Dendritic cell treated with granulocyte-macrophage colony-stimulating factor and Interleukin-4, amounts not matched to agents 40 ng/mL and 50 ng/mL, for 4 days (primary cell): ENCODE data around the gene ZDHHC3.

ENCODE experiments used
- H3K27ac Mint-ChIP-seq: one replicate; pipeline ENCODE4 v1.8.0; 2022; ENCODE audit warnings: mild to moderate bottlenecking, mixed read lengths
- H3K27me3 Mint-ChIP-seq: one replicate; pipeline ENCODE4 v1.8.0; 2022; ENCODE audit warnings: mild to moderate bottlenecking, mixed read lengths
- H3K36me3 Mint-ChIP-seq: one replicate; pipeline ENCODE4 v1.8.0; 2022; ENCODE audit warnings: low read depth, mixed read lengths
- H3K4me1 Mint-ChIP-seq: one replicate; pipeline ENCODE4 v1.8.0; 2022; ENCODE audit warnings: low read depth, mixed read lengths
- H3K4me3 Mint-ChIP-seq: one replicate; pipeline ENCODE4 v1.8.0; 2022; ENCODE audit warnings: mild to moderate bottlenecking, moderate library complexity, mixed read lengths
- H3K9me3 Mint-ChIP-seq: one replicate; pipeline ENCODE4 v1.8.0; 2022; ENCODE audit warnings: mixed read lengths
- intact Hi-C: fragments of 100-400 bp; cut with micrococcal nuclease; formaldehyde crosslinking; loops from one replicate; pipeline ENCODE4 v1.15.0; 2022

Gene ZDHHC3

DNA sequence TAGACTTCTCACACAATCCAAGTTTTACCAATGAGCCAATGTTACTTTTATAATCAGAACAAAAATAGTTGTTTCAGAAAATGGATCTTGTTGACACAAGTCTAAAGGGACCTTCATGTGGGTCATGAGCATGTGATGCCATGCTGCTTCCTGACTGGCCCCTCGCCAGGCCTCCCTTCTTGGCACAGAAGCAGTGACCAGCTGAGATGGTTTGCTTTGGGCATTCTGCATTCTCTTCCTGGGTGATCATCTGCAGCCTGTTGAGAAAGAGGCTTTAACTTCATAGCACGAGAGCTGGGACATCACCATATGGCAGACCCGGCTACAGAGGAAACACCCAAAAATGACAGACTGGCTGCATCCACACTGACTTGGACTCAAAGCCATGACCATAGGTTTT is 55.9 kb downstream of the ZDHHC3 start:
- H3K4me3 Mint-ChIP-seq = no peak overlapping the region
- peaks cover 86% of the 10 kb centered on the region for H3K36me3 Mint-ChIP-seq
- H3K9me3 Mint-ChIP-seq = no peaks in the 10 kb centered on the region
- no peak overlapping the region for H3K27ac Mint-ChIP-seq
- H3K4me1 Mint-ChIP-seq = peaks cover 5% of the 10 kb centered on the region
- intact Hi-C loops = no loop called here
- H3K27me3 Mint-ChIP-seq = no peaks in the 10 kb centered on the region

DNA sequence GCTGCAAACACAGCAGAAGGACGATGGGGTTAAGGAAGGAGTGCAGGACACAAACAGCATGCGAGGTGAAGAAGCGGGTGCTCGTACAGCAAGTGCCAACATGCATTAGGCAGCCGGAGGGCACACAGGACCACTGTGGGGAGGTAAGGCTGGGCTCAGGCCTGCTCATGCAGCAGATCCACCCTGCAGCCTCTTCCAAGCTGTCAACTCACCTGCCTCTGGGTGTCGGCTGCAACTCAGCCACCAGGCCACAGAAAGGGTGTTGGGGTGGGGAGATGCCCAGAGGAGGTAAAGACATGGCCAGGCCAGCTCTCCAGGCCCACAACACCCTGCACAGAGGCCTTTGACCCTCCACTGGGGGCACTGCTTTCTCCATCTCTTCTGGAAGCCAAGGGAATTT is 57.4 kb downstream of the ZDHHC3 start:
- Mint-ChIP-seq H3K36me3 (peaks cover 74% of the 10 kb centered on the region), H3K27ac (no peak overlapping the region), H3K9me3 (no peaks in the 10 kb centered on the region), H3K27me3 (no peaks in the 10 kb centered on the region), H3K4me1 (peaks cover 11% of the 10 kb centered on the region), H3K4me3 (no peak overlapping the region)
- intact Hi-C loops = no loop called here

DNA sequence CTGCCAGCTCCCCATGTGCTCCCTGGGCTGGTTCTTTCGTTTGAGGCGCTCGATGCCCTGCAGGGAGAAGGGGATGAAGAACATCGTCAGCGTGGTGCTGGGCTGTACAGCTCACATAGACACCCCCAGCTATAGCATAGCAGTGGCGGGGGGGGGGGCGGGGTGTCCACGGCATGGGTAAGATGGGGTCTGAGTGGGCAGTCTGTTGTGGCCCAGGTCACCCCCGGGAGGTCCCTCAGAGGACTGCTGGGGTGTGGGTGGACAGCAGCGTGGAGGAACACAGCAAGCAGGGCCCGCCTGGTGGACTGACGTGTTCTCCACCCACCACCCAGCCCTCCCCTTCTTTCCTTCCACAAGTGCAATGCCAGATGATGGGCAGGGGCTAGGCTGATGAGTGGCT is 57.9 kb downstream of the ZDHHC3 start:
- no peaks in the 10 kb centered on the region for H3K9me3 Mint-ChIP-seq
- intact Hi-C loops = no loop called here
- H3K27ac Mint-ChIP-seq = no peak overlapping the region
- no peak overlapping the region for H3K4me3 Mint-ChIP-seq
- H3K36me3 Mint-ChIP-seq = peaks cover 71% of the 10 kb centered on the region
- no peaks in the 10 kb centered on the region for H3K27me3 Mint-ChIP-seq
- H3K4me1 Mint-ChIP-seq = peaks cover 11% of the 10 kb centered on the region

DNA sequence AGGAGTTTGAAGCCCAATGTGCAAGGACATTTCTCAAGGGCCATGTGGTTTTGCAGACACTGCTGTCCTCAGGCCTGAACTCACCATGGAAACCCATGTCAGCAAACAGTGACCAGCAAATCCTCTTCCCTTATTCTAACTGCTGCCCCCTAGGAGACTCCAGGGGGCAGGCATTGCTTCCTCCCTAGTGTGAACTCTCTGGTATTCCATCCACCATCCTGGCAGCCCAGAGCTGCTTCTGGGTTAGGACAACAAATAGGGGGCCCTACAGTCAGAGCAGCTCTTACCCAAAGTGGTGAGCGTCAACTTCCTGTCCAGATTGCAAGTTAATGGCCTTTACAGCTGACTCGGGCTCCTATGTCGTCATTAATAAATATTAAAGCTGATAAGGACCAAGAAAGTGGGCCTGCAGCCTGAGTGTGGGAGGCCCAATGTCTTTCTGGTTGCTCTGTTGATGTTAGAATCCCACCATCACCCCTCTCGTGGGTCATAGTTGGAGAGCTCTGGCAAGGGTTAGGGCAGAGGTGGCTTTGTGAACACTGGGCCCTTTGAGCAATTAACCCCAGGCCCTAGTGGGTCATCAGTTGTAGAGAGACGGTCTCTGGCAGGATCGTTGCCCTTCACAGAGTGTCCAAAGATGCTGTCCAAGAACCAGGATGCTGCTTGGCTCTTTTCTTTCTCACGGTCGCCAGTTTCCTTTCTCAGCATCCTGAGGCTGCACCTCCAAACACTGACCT is 60.1 kb downstream of the ZDHHC3 start:
- Mint-ChIP-seq H3K4me1 (peaks cover 11% of the 10 kb centered on the region), H3K27ac (no peak overlapping the region), H3K9me3 (no peaks in the 10 kb centered on the region), H3K27me3 (peaks cover 5% of the 10 kb centered on the region), H3K4me3 (no peak overlapping the region), H3K36me3 (peaks cover 50% of the 10 kb centered on the region)
- intact Hi-C loops = no loop called here

DNA sequence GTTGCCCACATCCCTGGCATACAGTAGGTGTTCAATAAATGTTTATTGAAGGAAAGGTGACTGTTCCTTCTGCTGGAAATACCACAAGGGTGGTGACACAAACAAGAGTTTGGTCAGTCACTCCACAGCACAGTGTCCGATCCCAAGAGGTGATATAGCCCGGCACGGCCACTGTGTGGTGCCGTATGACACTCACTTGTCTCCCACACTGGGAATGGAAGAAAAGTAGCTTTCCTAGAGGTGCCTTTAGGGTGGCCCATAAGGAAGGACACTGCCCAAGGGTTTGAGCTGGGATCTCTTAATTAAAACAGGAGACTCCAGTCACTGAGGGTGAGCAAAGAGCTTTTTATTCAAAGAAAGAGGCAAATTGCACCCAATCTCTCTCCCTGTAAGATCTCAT is 61.0 kb downstream of the ZDHHC3 start:
- intact Hi-C loops = loop anchor here (1.0 kb wide), 1 partner anchor 383 kb away; no protein-coding TSS in a partner anchor
- no peak overlapping the region for H3K27ac Mint-ChIP-seq
- no peak overlapping the region for H3K4me3 Mint-ChIP-seq
- H3K9me3 Mint-ChIP-seq = no peaks in the 10 kb centered on the region
- H3K36me3 Mint-ChIP-seq = peaks cover 41% of the 10 kb centered on the region
- peaks cover 11% of the 10 kb centered on the region for H3K27me3 Mint-ChIP-seq
- H3K4me1 Mint-ChIP-seq = peaks cover 11% of the 10 kb centered on the region

DNA sequence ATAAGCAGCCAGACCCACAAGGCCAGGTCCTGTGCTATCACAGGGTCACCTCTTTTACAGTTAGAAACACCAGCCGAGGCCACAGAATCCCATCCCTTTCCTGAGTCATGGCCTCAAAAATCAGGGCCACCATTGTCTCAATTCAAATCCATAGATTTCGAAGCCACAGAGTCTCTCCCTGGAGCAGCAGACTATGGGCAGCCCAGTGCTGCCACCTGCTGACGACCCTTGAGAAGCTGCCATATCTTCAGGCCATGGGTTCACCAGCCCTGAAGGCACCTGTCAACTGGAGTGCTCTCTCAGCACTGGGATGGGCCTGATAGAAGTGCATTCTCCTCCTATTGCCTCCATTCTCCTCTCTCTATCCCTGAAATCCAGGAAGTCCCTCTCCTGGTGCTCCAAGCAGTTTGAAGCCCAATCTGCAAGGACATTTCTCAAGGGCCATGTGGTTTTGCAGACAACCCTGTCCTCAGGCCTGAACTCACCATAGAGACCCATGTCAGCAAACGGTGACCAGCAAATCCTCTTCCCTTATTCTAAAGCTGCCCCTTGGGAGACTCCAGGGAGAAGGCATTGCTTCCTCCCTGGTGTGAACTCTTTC is 62.0 kb downstream of the ZDHHC3 start:
- Mint-ChIP-seq H3K4me3 (no peak overlapping the region), H3K4me1 (peaks cover 11% of the 10 kb centered on the region), H3K27me3 (peaks cover 19% of the 10 kb centered on the region), H3K27ac (no peak overlapping the region), H3K36me3 (peaks cover 31% of the 10 kb centered on the region), H3K9me3 (no peaks in the 10 kb centered on the region)
- intact Hi-C loops = loop anchor here (1.0 kb wide), 1 partner anchor 382 kb away; no protein-coding TSS in a partner anchor

DNA sequence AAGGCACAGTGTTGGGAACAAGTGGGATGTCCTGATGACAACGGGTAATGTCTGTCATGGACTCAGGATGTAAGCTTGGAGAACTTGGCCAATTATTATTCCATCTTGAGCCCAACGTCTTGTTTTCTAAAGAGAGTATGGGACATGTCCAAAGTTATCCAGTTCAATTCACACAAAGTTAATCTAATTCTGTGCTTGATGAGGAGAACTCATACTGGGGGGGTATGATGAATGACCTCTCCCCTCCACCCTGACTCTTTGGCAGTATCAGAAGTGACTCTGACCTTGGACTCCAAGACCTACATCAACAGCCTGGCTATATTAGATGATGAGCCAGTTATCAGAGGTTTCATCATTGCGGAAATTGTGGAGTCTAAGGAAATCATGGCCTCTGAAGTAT is 65.3 kb downstream of the ZDHHC3 start:
- peaks cover 8% of the 10 kb centered on the region for H3K4me1 Mint-ChIP-seq
- intact Hi-C loops = no loop called here
- no peaks in the 10 kb centered on the region for H3K36me3 Mint-ChIP-seq
- peaks cover 25% of the 10 kb centered on the region for H3K27me3 Mint-ChIP-seq
- H3K4me3 Mint-ChIP-seq = no peak overlapping the region
- H3K9me3 Mint-ChIP-seq = no peaks in the 10 kb centered on the region
- H3K27ac Mint-ChIP-seq = no peak overlapping the region

DNA sequence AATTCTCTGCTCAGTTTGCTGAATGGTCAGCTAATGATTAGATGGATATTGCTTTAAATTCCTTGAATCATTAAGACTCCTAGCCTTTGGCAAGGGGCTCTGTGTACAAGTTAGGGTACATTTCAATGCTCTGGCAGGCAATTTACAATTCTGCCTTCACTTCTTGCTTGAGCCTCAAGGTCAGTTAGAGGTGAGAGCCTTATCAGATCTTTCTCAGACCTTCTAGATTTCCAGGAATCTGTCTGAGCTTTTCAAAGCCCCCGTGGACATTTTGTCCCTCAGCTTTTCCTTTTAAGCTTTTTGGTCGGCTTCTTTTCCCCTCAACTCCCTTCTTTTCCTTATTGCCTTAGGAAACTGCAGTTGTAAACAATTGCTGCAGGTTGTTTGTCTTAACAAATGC is 66.9 kb downstream of the ZDHHC3 start:
- H3K4me1 Mint-ChIP-seq = peaks cover 3% of the 10 kb centered on the region
- H3K9me3 Mint-ChIP-seq = no peaks in the 10 kb centered on the region
- intact Hi-C loops = no loop called here
- no peak overlapping the region for H3K4me3 Mint-ChIP-seq
- H3K36me3 Mint-ChIP-seq = no peaks in the 10 kb centered on the region
- no peak overlapping the region for H3K27ac Mint-ChIP-seq
- H3K27me3 Mint-ChIP-seq = peaks cover 25% of the 10 kb centered on the region

DNA sequence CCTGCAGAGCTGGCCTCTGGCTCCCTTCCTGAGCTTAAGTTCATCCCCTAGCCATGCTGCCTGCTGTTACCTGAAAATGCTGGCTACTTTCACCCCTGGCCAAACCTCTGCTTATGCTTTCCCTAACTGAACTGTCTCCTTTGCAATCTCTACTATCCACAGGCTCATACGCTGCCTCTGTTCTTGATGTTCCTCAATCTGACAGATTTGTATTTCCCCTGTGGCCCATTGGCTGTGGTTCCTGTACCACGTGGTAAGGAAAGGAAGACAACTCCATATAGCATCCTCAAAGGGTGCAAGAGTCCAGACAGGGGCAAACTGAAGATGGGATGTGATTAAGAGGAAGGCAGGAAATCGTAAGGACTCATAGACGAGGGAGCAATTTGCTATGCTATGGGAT is 68.4 kb downstream of the ZDHHC3 start:
- H3K4me1 Mint-ChIP-seq = no peaks in the 10 kb centered on the region

DNA sequence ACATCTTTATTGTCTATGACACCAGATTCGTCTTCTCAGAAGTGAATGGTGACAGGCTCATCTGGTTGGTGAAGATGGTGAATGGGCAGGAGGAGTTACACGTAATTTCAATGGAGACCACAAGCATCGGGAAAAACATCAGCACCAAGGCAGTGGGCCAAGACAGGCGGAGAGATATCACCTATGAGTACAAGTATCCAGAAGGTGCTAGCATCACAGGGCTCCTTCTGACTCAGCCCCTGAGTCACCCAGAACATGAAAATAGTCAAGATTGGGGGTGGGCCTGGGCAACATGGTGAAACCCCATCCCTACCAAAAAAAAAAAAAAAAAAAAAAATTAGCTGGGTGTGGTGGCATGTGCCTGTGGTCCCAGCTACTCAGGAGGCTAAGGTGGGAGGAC is 69.0 kb downstream of the ZDHHC3 start:
- H3K27me3 Mint-ChIP-seq = peaks cover 25% of the 10 kb centered on the region
- H3K4me1 Mint-ChIP-seq = no peaks in the 10 kb centered on the region
- no peaks in the 10 kb centered on the region for H3K36me3 Mint-ChIP-seq
- no peaks in the 10 kb centered on the region for H3K9me3 Mint-ChIP-seq
- H3K4me3 Mint-ChIP-seq = no peak overlapping the region
- intact Hi-C loops = no loop called here
- H3K27ac Mint-ChIP-seq = no peak overlapping the region

More for the DNA sequence above, 68.4 kb downstream of the ZDHHC3 start:
- Mint-ChIP-seq H3K27ac (no peak overlapping the region), H3K4me3 (no peak overlapping the region), H3K36me3 (no peaks in the 10 kb centered on the region), H3K27me3 (peaks cover 25% of the 10 kb centered on the region), H3K9me3 (no peaks in the 10 kb centered on the region)
- intact Hi-C loops = no loop called here

DNA sequence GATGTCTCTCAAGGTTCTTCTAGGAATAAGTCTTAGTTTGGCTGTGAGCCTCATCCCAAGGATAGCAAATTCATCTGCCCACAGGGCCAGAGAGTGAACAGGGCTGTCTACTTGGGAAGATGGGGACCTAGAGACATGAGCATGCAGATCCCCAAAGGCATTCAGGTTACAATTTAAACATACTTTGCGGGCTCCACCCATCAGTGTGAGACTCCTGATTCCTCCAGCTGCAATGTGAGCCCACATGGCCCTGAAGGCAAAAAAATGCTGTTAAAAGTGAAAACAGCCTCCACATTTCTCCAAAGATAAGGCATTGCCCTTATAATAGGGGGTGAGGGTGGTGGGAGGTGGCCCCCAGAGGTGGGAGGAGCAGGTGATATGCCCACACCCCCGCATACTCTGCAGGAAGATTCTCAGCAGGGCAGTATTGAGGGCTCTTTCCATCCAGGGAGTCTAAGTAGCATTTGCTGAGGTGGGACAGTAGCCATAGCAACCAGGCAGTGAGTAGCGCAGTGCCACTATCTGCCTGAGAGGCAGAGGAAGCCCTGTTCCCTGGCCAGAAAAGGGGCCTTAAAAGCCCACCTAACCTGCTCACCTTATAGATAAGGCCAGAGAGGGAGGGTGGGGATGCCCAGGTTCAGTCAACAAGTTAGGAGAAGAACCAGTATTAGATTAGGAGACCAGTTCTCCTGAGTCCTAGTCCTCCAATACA is 70.4 kb downstream of the ZDHHC3 start:
- no peak overlapping the region for H3K27ac Mint-ChIP-seq
- intact Hi-C loops = no loop called here
- no peaks in the 10 kb centered on the region for H3K36me3 Mint-ChIP-seq
- H3K4me3 Mint-ChIP-seq = no peak overlapping the region
- no peaks in the 10 kb centered on the region for H3K4me1 Mint-ChIP-seq
- no peaks in the 10 kb centered on the region for H3K9me3 Mint-ChIP-seq
- peaks cover 21% of the 10 kb centered on the region for H3K27me3 Mint-ChIP-seq

DNA sequence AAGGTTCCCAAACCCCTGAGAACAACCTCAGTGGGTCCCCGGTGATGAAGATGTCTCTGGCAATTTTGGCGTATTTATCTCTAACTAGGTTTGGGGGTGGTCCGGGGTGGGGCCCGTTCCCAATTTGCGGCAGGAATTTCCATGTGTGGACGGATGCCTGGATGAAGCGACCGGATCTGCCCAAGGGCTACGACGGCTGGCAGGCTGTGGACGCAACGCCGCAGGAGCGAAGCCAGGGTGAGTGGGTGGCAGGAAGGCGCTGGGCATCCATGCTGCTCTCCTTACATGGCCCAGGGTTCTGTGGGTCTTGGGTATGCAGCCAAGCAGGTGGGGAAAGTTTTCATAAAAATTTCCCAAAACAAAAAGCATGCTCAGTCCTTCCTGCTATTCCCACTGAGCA is 72.2 kb downstream of the ZDHHC3 start:
- Mint-ChIP-seq H3K36me3 (no peaks in the 10 kb centered on the region), H3K27me3 (peaks cover 10% of the 10 kb centered on the region), H3K27ac (no peak overlapping the region), H3K4me1 (no peaks in the 10 kb centered on the region), H3K4me3 (no peak overlapping the region), H3K9me3 (no peaks in the 10 kb centered on the region)
- intact Hi-C loops = no loop called here

DNA sequence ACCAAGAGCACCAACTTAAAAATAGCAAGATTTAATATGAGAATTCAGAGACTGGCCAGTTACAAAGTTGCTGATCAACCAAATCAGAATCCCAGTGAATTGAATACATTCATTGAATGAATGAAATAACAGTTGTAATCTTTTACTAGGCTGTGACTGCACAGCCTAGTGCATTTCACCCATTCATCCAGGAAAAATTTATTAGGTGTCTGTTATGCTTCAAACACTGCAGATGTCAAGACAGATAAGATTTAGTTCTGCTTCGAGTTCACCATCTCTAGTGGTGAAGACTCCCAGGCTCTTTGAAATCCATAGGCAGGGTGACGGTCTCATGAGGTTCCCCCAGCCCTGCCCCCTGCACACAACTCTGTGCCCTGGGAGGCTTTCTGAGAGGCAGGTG is 72.7 kb downstream of the ZDHHC3 start:
- peaks cover 10% of the 10 kb centered on the region for H3K27me3 Mint-ChIP-seq

DNA sequence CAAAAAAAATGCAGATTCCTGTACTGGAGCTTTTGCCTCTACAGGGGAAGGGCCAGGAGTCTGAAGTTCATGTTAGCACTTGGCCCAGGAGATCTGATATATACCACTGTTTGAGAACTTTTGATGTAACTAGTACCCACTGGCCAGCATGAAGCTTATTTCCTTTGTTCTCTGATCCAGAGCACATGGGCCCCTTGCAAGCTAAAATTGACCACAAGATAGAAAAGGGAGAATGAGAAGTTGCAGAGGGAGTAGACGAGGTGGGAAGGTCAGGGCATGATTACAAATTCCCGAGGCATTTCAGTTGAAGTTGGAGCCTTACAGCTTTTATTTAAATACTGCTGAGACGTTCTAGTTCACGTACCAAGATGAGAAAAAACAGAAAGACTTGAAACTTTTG is 73.3 kb downstream of the ZDHHC3 start:
- Mint-ChIP-seq H3K9me3 (no peaks in the 10 kb centered on the region), H3K4me3 (no peak overlapping the region), H3K27ac (no peak overlapping the region), H3K4me1 (no peaks in the 10 kb centered on the region), H3K27me3 (peaks cover 7% of the 10 kb centered on the region), H3K36me3 (no peaks in the 10 kb centered on the region)
- intact Hi-C loops = no loop called here

More for the DNA sequence above, 72.7 kb downstream of the ZDHHC3 start:
- intact Hi-C loops = no loop called here
- Mint-ChIP-seq H3K9me3 (no peaks in the 10 kb centered on the region), H3K4me1 (no peaks in the 10 kb centered on the region), H3K36me3 (no peaks in the 10 kb centered on the region), H3K4me3 (no peak overlapping the region), H3K27ac (no peak overlapping the region)
